Spleen (tissue), 11 donors: ENCODE results near the gene FOXP1. TPM values are rescaled to one million over a fixed set of nuclear protein-coding genes. Genes with fewer than 3 reads are reported as not detected.

Source experiments
- DNase-seq: peaks from one replicate; pipeline ENCODE4 v3.0.0-alpha.2; 2020
- H3K27ac ChIP-seq, 8 donors: fragments of 200-600 bp; sonication (generic) in 7 of 8; 1 replicate in 4 of 8; 2 replicates in 4 of 8; pipeline versions ENCODE4 v1.5.0 to v1.8.0; 2016 to 2021; ENCODE audit warnings: inconsistent platforms in 4 of 8, mild to moderate bottlenecking in 4 of 8, moderate library complexity in 1 of 8
- H3K27me3 ChIP-seq, 7 donors: fragments of 200-600 bp; sonication (generic) in 6 of 7; replicated peaks in 1 of 7; 1 replicate in 4 of 7; 2 replicates in 3 of 7; pipeline versions ENCODE4 v1.5.0 to v1.8.0; 2016 to 2021; ENCODE audit warnings: inconsistent platforms in 3 of 7, mild to moderate bottlenecking in 1 of 7
- H3K36me3 ChIP-seq, 6 donors: fragments of 200-600 bp; sonication (generic) in 5 of 6; 1 replicate in 4 of 6; 2 replicates in 2 of 6; pipeline versions ENCODE4 v1.5.0 to v1.8.0; 2016 to 2021; ENCODE audit warnings: inconsistent platforms in 2 of 6
- H3K4me1 ChIP-seq, 6 donors: fragments of 200-600 bp; sonication (generic) in 5 of 6; 1 replicate in 3 of 6; 2 replicates in 3 of 6; pipeline versions ENCODE4 v1.5.0 to v1.8.0; 2016 to 2021; ENCODE audit warnings: inconsistent platforms in 3 of 6
- H3K4me3 ChIP-seq, 8 donors: fragments of 200-600 bp; sonication (generic) in 7 of 8; 1 replicate in 4 of 8; 2 replicates in 4 of 8; pipeline versions ENCODE4 v1.5.0 to v1.8.0; 2016 to 2021; ENCODE audit warnings: inconsistent platforms in 4 of 8, mild to moderate bottlenecking in 4 of 8, moderate library complexity in 2 of 8
- H3K9me3 ChIP-seq, 8 donors: fragments of 200-600 bp; sonication (generic) in 7 of 8; 1 replicate in 4 of 8; 2 replicates in 4 of 8; pipeline versions ENCODE4 v1.5.0 to v1.8.0; 2016 to 2021; ENCODE audit warnings: inconsistent platforms in 4 of 8
- POLR2A ChIP-seq, 3 donors: fragments of 450-650 bp; IDR thresholded peaks; one replicate each; pipeline ENCODE4 v1.5.1; 2017; ENCODE audit warnings: antibody characterized with exemption in 3 of 3, mild to moderate bottlenecking in 1 of 3
- POLR2AphosphoS5 ChIP-seq, 3 donors: sonication (generic); formaldehyde crosslinking; IDR thresholded peaks; one replicate each; pipeline ENCODE4 v1.5.1; 2017; ENCODE audit warnings: antibody characterized with exemption in 3 of 3
- WGBS, 5 donors: extraction: QIAGEN DNeasy Blood & Tissue Kit in 3 of 5; methylation state at CpG; one replicate each; pipeline versions ENCODE4 v1.1.5 to v1.1.7; 2013 to 2018; 5-methylcytosine and 5-hydroxymethylcytosine counted together
- intact Hi-C: fragments of 100-400 bp; cut with DNase I; formaldehyde crosslinking; loops from one replicate; pipeline ENCODE4 v1.15.0; 2023; ENCODE audit warnings: low total_unique reads
- polyA plus RNA-seq, 3 donors: library from polyadenylated mRNA; stranded (reverse); fragments of 200-250 nt; gene quantifications; one replicate each; pipeline ENCODE4 v1.2.1, GENCODE V29; 2013
- total RNA-seq, 7 donors: library from RNA; depleted of rRNA in 3 of 7; stranded (reverse); fragments of >200 nt in 3 of 7; fragmentation: NEBNext Ultra II Directional in 4 of 7; extraction: Animal tissue kit (Norgen Biotek cat#: 25700) in 4 of 7; gene quantifications; one replicate each; pipeline versions ENCODE4 v1.1.0 to v1.2.1, GENCODE V29; 2016 to 2021
- TF ChIP-seq, protein P1 (sequence below), 11 experiments: fragments of 200-600 bp in 7 of 11; fragments of 450-650 bp in 4 of 11; sonication (generic) in 4 of 11; IDR thresholded peaks in 8 of 11; conservative IDR thresholded peaks in 3 of 11; 1 replicate in 7 of 11; 2 replicates in 4 of 11; pipeline versions ENCODE4 v1.4.0 to v1.8.0; 2016 to 2021; ENCODE audit warnings: antibody characterized with exemption in 11 of 11, inconsistent platforms in 4 of 11, mild to moderate bottlenecking in 1 of 11
- donor health status: healthy with polysubstance abuse.
- donor health status: DM: no; HTN: no; CAD: no; lungs with moderate emphysema.
- donor health status: DM: no; HTN: no; CAD: no.
- donor health status: Bipolar disorder and iron deficiency.
- donor health status: healthy.
- donor health status: DM: no; HTN: no; CAD: no.
- donor health status: DM: yes; HTN: yes; CAD: no.

FOXP1 gene
- total and polyA plus RNA-seq, 10 donors = 11.1 to 202 (median 153) TPM

DNA sequence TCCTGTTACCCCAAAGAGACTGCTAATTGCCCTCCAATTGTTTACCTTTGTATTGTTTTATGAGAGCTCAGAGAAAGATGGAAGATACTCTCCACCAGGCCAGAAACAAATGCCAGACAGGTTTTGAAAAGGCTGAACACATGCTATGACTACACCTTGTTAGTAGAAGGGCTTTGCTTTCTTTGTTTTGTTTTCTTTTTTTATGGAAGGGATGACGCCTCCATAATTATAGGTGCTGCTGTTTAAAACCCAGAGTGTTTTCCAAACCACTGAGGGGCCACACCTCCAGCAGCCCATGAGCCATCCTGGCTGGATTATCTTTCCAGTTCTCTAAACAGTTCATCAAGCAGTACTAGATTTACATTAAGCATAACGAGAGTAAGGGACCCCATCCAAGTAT is 5.6 kb upstream of the FOXP1 start:
- no peak overlapping the region for H3K27ac ChIP-seq
- H3K27me3 ChIP-seq = no peaks in the 10 kb centered on the region
- TF ChIP-seq, protein P1, sequence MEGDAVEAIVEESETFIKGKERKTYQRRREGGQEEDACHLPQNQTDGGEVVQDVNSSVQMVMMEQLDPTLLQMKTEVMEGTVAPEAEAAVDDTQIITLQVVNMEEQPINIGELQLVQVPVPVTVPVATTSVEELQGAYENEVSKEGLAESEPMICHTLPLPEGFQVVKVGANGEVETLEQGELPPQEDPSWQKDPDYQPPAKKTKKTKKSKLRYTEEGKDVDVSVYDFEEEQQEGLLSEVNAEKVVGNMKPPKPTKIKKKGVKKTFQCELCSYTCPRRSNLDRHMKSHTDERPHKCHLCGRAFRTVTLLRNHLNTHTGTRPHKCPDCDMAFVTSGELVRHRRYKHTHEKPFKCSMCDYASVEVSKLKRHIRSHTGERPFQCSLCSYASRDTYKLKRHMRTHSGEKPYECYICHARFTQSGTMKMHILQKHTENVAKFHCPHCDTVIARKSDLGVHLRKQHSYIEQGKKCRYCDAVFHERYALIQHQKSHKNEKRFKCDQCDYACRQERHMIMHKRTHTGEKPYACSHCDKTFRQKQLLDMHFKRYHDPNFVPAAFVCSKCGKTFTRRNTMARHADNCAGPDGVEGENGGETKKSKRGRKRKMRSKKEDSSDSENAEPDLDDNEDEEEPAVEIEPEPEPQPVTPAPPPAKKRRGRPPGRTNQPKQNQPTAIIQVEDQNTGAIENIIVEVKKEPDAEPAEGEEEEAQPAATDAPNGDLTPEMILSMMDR (IDR thresholded peaks at IDR 0.05 in 8 of 11, conservative IDR thresholded peaks at IDR 0.05 in 3 of 11) = no peak
- TF ChIP-seq POLR2AphosphoS5 (IDR thresholded peaks at IDR 0.05) (no peak), POLR2A (IDR thresholded peaks at IDR 0.05) (no peak)
- intact Hi-C loops = loop anchor here (5.0 to 10.0 kb wide), 4 partner anchors 284 to 1037 kb away; no protein-coding TSS in a partner anchor
- DNase-seq = no peak
- no peaks in the 10 kb centered on the region for H3K9me3 ChIP-seq
- no peaks in the 10 kb centered on the region for H3K36me3 ChIP-seq
- no peak overlapping the region for H3K4me3 ChIP-seq
- peaks cover 15 to 28% (median 23%) of the 10 kb centered on the region in 6 donors for H3K4me1 ChIP-seq
- 80 to 96% (median 90%) methylated on average over 2 of the region's 2 CpGs for WGBS, 5 donors

GRCh38 chr3:71587958-71588357 is 4.4 kb upstream of the FOXP1 start:
- peaks cover 15 to 28% (median 23%) of the 10 kb centered on the region in 6 donors for H3K4me1 ChIP-seq
- no peaks in the 10 kb centered on the region for H3K36me3 ChIP-seq
- H3K27me3 ChIP-seq = no peaks in the 10 kb centered on the region
- intact Hi-C loops = loop anchor here (5.0 to 10.0 kb wide), 4 partner anchors 283 to 1036 kb away; no protein-coding TSS in a partner anchor
- TF ChIP-seq, protein P1 (IDR thresholded peaks at IDR 0.05 in 8 of 11, conservative IDR thresholded peaks at IDR 0.05 in 3 of 11) = no peak
- TF ChIP-seq POLR2AphosphoS5 (IDR thresholded peaks at IDR 0.05) (no peak), POLR2A (IDR thresholded peaks at IDR 0.05) (no peak)
- 77 to 83% (median 79%) methylated on average over 3 of the region's 3 CpGs for WGBS, 5 donors
- H3K9me3 ChIP-seq = no peaks in the 10 kb centered on the region
- no peak overlapping the region for H3K4me3 ChIP-seq
- no peak for DNase-seq
- H3K27ac ChIP-seq = no peak overlapping the region

- 30 to 40% (median 34%) methylated on average over 5 of the region's 5 CpGs for whole genome bisulfite sequencing, 5 donors
- TF ChIP-seq POLR2A (IDR thresholded peaks at IDR 0.05) (no peak), POLR2AphosphoS5 (IDR thresholded peaks at IDR 0.05) (no peak)
- TF ChIP-seq, protein P1 (IDR thresholded peaks at IDR 0.05 in 8 of 11, conservative IDR thresholded peaks at IDR 0.05 in 3 of 11) = no peak
- Histone ChIP-seq H3K36me3 (no peaks in the 10 kb centered on the region), H3K27me3 (peaks cover 0 to 9% (median 0%) of the 10 kb centered on the region in 7 donors), H3K9me3 (no peaks in the 10 kb centered on the region), H3K27ac (peak overlapping the region in 2 of 8 donors; percentile 97 to 98), H3K4me3 (no peak overlapping the region), H3K4me1 (peaks cover 15 to 34% (median 25%) of the 10 kb centered on the region in 6 donors)
- no peak for DNase-seq
- intact Hi-C loops = loop anchor here (5.0 to 10.0 kb wide), 4 partner anchors 282 to 1035 kb away; no protein-coding TSS in a partner anchor
Observed at GRCh38 chr3:71586810-71587242, 3.3 kb upstream of the FOXP1 start.

- peak overlapping the region; percentile 4 to 98 (median 96) for H3K27ac ChIP-seq
- TF ChIP-seq, protein P1 (IDR thresholded peaks at IDR 0.05 in 8 of 11, conservative IDR thresholded peaks at IDR 0.05 in 3 of 11) = peak; percentile 41 to 75 (median 62)
- no peak for TF ChIP-seq POLR2AphosphoS5 (IDR thresholded peaks at IDR 0.05)
- H3K9me3 ChIP-seq = no peaks in the 10 kb centered on the region
- 18 to 22% (median 21%) methylated on average over 7 of the region's 7 CpGs for WGBS, 5 donors
- peaks cover 15 to 41% (median 29%) of the 10 kb centered on the region in 6 donors for H3K4me1 ChIP-seq
- intact Hi-C loops = loop anchor here (5.0 to 10.0 kb wide), 4 partner anchors 281 to 1034 kb away; no protein-coding TSS in a partner anchor
- H3K27me3 ChIP-seq = peaks cover 0 to 15% (median 0%) of the 10 kb centered on the region in 7 donors
- no peak for DNase-seq
- no peaks in the 10 kb centered on the region for H3K36me3 ChIP-seq
- no peak overlapping the region for H3K4me3 ChIP-seq
Observed at GRCh38 chr3:71585887-71586809, 2.6 kb upstream of the FOXP1 start.
